Endothelial cell of umbilical vein (primary cell): ENCODE data around the gene TMEM184B.
A peak's percentile ranks its signal among the peaks of the same experiment; 100 is the strongest.

Experiments
- CTCF ChIP-seq, 2 donors: IDR thresholded peaks; 1 replicate in 1 of 2; 2 replicates in 1 of 2; pipeline ENCODE4 v1.5.1; 2011; ENCODE audit warnings: low read length in 2 of 2, mild to moderate bottlenecking in 2 of 2, moderate library complexity in 2 of 2, control low read depth in 1 of 2, inconsistent platforms in 1 of 2, low read depth in 1 of 2; ENCODE audit not compliant: insufficient read depth in 1 of 2; ENCODE audit errors: extremely low read depth in 1 of 2
- FOS ChIP-seq: IDR thresholded peaks from 2 replicates; pipeline ENCODE4 v1.6.1; 2011; ENCODE audit warnings: mild to moderate bottlenecking, low read length, moderate library complexity, borderline replicate concordance; ENCODE audit not compliant: insufficient read depth
- MYC ChIP-seq: IDR thresholded peaks from one replicate; pipeline ENCODE4 v1.6.1; 2011; ENCODE audit warnings: mild to moderate bottlenecking, low read depth, low read length
- POLR2AphosphoS5 ChIP-seq: IDR thresholded peaks from 2 replicates; pipeline ENCODE4 v1.6.1; 2012; ENCODE audit warnings: low read depth, mild to moderate bottlenecking, control low read depth, low read length, moderate library complexity; ENCODE audit not compliant: insufficient read depth

GRCh38 chr22:38202437-38203089, 70.2 kb downstream of the TMEM184B start:
- TF ChIP-seq POLR2AphosphoS5 (peak; percentile 63), CTCF (IDR thresholded peaks at IDR 0.05; ENCODE audit: extremely low read depth in 1 of 2, insufficient read depth in 1 of 2, low read depth in 1 of 2, low read length in 2 of 2) (peak in 1 of 2 donors; percentile 24), MYC (no peak), FOS (no peak)
